HepG2 (cell line): ENCODE results near the gene SEC63. TPM values are rescaled to one million over a fixed set of nuclear protein-coding genes. Genes with fewer than 3 reads are reported as not detected.
A peak's percentile ranks its signal among the peaks of the same experiment; 100 is the strongest.

Experiments used
- ARNT2 ChIP-seq: sonication (generic); formaldehyde crosslinking; IDR thresholded peaks from 2 replicates; pipeline ENCODE4 v1.8.0; 2022; ENCODE audit warnings: mild to moderate bottlenecking, low read depth, missing genetic modification reagents, moderate library complexity
- ATAD3A ChIP-seq: sonication (generic); formaldehyde crosslinking; IDR thresholded peaks from 2 replicates; pipeline ENCODE4 v1.4.0; 2020; ENCODE audit warnings: missing genetic modification reagents
- GFI1 ChIP-seq: sonication (generic); formaldehyde crosslinking; IDR thresholded peaks from 2 replicates; pipeline ENCODE4 v1.5.0; 2020; ENCODE audit warnings: missing genetic modification reagents, mild to moderate bottlenecking, borderline replicate concordance
- GTF3A ChIP-seq: sonication (generic); formaldehyde crosslinking; conservative IDR thresholded peaks from 2 replicates; pipeline ENCODE4 v1.4.0; 2020; ENCODE audit warnings: mild to moderate bottlenecking, missing genetic modification reagents
- HNRNPH1 ChIP-seq: fragments of 200-400 bp; formaldehyde crosslinking; optimal IDR thresholded peaks from 2 replicates; pipeline ENCODE3; 2017; ENCODE audit warnings: mild to moderate bottlenecking, low read depth, low read length
- MYC ChIP-seq: sonication (generic); formaldehyde crosslinking; IDR thresholded peaks from 2 replicates; pipeline ENCODE4 v1.9.0; 2021; ENCODE audit warnings: missing genetic modification reagents, borderline replicate concordance
- NKX3-1 ChIP-seq: sonication (generic); formaldehyde crosslinking; IDR thresholded peaks from 2 replicates; pipeline ENCODE4 v1.5.0; 2020; ENCODE audit warnings: missing genetic modification reagents
- PPARG ChIP-seq: conservative IDR thresholded peaks from 2 replicates; pipeline ENCODE4 v1.6.1; 2016; ENCODE audit warnings: missing biosample characterization, missing genetic modification reagents
- REPIN1 ChIP-seq: sonication (generic); formaldehyde crosslinking; IDR thresholded peaks from 2 replicates; pipeline ENCODE4 v1.8.0; 2022; ENCODE audit warnings: missing genetic modification reagents, low read depth, mild to moderate bottlenecking, borderline replicate concordance
- SAFB2 ChIP-seq: sonication (generic); formaldehyde crosslinking; IDR thresholded peaks from 2 replicates; pipeline ENCODE4 v1.5.1; 2020; ENCODE audit warnings: missing genetic modification reagents, low read depth, mild to moderate bottlenecking, borderline replicate concordance
- SMAD1 ChIP-seq: sonication (generic); formaldehyde crosslinking; IDR thresholded peaks from 2 replicates; pipeline ENCODE4 v1.4.0; 2020; ENCODE audit warnings: missing genetic modification reagents, low read depth, mild to moderate bottlenecking, borderline replicate concordance
- TCF7L2 ChIP-seq: IDR thresholded peaks from 2 replicates; pipeline ENCODE4 v1.6.1; 2011; ENCODE audit warnings: mild to moderate bottlenecking, low read depth, low read length, moderate library complexity
- THAP11 ChIP-seq: IDR thresholded peaks from 2 replicates; pipeline ENCODE4 v1.6.1; 2016; ENCODE audit warnings: missing biosample characterization, missing genetic modification reagents
- XBP1 ChIP-seq: sonication (generic); formaldehyde crosslinking; IDR thresholded peaks from 2 replicates; pipeline ENCODE4 v1.5.0; 2020; ENCODE audit warnings: missing genetic modification reagents
- ZFP90 ChIP-seq: sonication (generic); formaldehyde crosslinking; IDR thresholded peaks from 2 replicates; pipeline ENCODE4 v1.8.0; 2022; ENCODE audit warnings: missing genetic modification reagents, mild to moderate bottlenecking, inconsistent platforms, borderline replicate concordance
- ZNF768 ChIP-seq: sonication (generic); formaldehyde crosslinking; IDR thresholded peaks from 2 replicates; pipeline ENCODE4 v1.4.0; 2020; ENCODE audit warnings: missing genetic modification reagents
- polyA plus RNA-seq, 8 experiments: library from polyadenylated mRNA; depleted of rRNA in 3 of 8; stranded (reverse) in 7 of 8; unstranded in 1 of 8; fragments of >200 nt; fragmentation: Illumina TruSeq in 4 of 8; extraction: Trizol in 4 of 8; gene quantifications; 2 replicates each; pipeline versions ENCODE4 v1.2.1 to v1.2.3, GENCODE V29; 2011 to 2016; ENCODE audit warnings: low read depth in 4 of 8, missing spikeins in 1 of 8, mixed read lengths in 1 of 8; ENCODE audit not compliant: insufficient read depth in 1 of 8
- total RNA-seq, 5 experiments: library from RNA; depleted of rRNA; stranded (reverse); fragments of >200 nt; fragmentation: Illumina TruSeq; extraction: Trizol; gene quantifications; 2 replicates each; pipeline ENCODE4 v1.2.3, GENCODE V29; 2016; ENCODE audit warnings: low read depth in 1 of 5
- TF ChIP-seq, protein P1 (sequence below): sonication (generic); formaldehyde crosslinking; IDR thresholded peaks from 2 replicates; pipeline ENCODE4 v1.5.0; 2020; ENCODE audit warnings: missing genetic modification reagents
- TF ChIP-seq, protein P2 (sequence below): sonication (generic); formaldehyde crosslinking; IDR thresholded peaks from 2 replicates; pipeline ENCODE4 v1.5.1; 2020; ENCODE audit warnings: mild to moderate bottlenecking, missing genetic modification reagents, moderate library complexity
- TF ChIP-seq, protein P3 (sequence below), 2 experiments: fragments of 450-650 bp in 1 of 2; sonication (generic) in 1 of 2; formaldehyde crosslinking; IDR thresholded peaks; 2 replicates each; pipeline versions ENCODE4 v1.5.0 to v1.8.0; 2020 to 2022; ENCODE audit warnings: mild to moderate bottlenecking in 1 of 2, missing genetic modification reagents in 1 of 2
- TF ChIP-seq, protein P4 (sequence below): sonication (generic); formaldehyde crosslinking; IDR thresholded peaks from 2 replicates; pipeline ENCODE4 v1.9.0; 2022; ENCODE audit warnings: low read depth, missing genetic modification reagents
- TF ChIP-seq, protein P5 (sequence below): IDR thresholded peaks from 2 replicates; pipeline ENCODE4 v1.4.0; 2020; ENCODE audit warnings: mild to moderate bottlenecking, missing genetic modification reagents

SEC63 gene
- total and polyA plus RNA-seq, 2 of the 13 experiments (the other 11 are each of a cell fraction or from before 2014, with no cell fraction given): 20.2 to 45.9 TPM

DNA sequence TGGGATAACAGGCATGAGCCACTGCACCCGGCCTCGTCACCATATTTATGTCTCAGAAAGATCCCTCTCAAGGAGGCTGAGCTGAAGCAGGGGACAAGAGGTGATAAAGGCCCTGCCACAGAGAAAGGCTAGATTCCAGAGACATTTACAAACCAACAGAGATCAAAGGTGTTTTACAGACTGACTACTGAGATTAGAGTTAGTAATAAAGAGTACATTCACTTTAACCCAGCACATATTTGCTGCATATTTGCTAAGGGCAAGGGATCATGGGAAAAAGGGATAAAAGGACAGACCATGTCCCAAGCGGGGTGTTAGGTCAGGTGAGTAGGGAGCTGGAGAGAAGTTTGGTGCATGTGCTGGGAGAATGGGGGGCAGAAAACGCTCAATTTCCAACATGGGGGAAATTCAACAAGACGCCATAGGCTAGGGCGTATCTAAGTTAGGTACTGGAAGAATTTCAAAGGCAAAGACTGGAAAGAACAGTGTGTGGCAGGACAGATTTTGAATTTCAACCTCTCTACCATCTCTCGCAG lies 43.8 kb upstream of the SEC63 start (continued):
- TF ChIP-seq GFI1 (CRISPR knock-in tag) (peak; percentile 94), XBP1 (no peak), GTF3A (CRISPR knock-in tag) (no peak), MYC (no peak), SAFB2 (CRISPR knock-in tag) (no peak), SMAD1 (no peak), THAP11 (CRISPR knock-in tag) (peak; percentile 55), ATAD3A (CRISPR knock-in tag) (no peak), NKX3-1 (CRISPR knock-in tag) (no peak), ZFP90 (no peak), TCF7L2 (no peak), PPARG (CRISPR knock-in tag) (0 out of 2 replicates have a peak, but pooled peaks have one; percentile 40), REPIN1 (CRISPR knock-in tag) (peak; percentile 50; the same call in 1 of the 2 replicates), HNRNPH1 (no peak), ARNT2 (CRISPR knock-in tag) (no peak), ZNF768 (CRISPR knock-in tag) (no peak)
- TF ChIP-seq, protein P1, sequence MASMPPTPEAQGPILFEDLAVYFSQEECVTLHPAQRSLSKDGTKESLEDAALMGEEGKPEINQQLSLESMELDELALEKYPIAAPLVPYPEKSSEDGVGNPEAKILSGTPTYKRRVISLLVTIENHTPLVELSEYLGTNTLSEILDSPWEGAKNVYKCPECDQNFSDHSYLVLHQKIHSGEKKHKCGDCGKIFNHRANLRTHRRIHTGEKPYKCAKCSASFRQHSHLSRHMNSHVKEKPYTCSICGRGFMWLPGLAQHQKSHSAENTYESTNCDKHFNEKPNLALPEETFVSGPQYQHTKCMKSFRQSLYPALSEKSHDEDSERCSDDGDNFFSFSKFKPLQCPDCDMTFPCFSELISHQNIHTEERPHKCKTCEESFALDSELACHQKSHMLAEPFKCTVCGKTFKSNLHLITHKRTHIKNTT (CRISPR knock-in tag): no peak
- TF ChIP-seq, protein P2, sequence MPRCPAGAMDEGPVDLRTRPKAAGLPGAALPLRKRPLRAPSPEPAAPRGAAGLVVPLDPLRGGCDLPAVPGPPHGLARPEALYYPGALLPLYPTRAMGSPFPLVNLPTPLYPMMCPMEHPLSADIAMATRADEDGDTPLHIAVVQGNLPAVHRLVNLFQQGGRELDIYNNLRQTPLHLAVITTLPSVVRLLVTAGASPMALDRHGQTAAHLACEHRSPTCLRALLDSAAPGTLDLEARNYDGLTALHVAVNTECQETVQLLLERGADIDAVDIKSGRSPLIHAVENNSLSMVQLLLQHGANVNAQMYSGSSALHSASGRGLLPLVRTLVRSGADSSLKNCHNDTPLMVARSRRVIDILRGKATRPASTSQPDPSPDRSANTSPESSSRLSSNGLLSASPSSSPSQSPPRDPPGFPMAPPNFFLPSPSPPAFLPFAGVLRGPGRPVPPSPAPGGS (CRISPR knock-in tag): 0 out of 2 replicates have a peak, but pooled peaks have one; percentile 26
- TF ChIP-seq, protein P3, sequence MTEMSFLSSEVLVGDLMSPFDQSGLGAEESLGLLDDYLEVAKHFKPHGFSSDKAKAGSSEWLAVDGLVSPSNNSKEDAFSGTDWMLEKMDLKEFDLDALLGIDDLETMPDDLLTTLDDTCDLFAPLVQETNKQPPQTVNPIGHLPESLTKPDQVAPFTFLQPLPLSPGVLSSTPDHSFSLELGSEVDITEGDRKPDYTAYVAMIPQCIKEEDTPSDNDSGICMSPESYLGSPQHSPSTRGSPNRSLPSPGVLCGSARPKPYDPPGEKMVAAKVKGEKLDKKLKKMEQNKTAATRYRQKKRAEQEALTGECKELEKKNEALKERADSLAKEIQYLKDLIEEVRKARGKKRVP (CRISPR knock-in tag; IDR thresholded peaks at IDR 0.05): 0 out of 4 replicates have a peak, but pooled peaks of 1 of the 2 experiments have one; percentile 16
- TF ChIP-seq, protein P4, sequence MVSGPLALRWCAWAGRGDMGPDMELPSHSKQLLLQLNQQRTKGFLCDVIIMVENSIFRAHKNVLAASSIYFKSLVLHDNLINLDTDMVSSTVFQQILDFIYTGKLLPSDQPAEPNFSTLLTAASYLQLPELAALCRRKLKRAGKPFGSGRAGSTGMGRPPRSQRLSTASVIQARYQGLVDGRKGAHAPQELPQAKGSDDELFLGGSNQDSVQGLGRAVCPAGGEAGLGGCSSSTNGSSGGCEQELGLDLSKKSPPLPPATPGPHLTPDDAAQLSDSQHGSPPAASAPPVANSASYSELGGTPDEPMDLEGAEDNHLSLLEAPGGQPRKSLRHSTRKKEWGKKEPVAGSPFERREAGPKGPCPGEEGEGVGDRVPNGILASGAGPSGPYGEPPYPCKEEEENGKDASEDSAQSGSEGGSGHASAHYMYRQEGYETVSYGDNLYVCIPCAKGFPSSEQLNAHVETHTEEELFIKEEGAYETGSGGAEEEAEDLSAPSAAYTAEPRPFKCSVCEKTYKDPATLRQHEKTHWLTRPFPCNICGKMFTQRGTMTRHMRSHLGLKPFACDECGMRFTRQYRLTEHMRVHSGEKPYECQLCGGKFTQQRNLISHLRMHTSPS: no peak
- TF ChIP-seq, protein P5, sequence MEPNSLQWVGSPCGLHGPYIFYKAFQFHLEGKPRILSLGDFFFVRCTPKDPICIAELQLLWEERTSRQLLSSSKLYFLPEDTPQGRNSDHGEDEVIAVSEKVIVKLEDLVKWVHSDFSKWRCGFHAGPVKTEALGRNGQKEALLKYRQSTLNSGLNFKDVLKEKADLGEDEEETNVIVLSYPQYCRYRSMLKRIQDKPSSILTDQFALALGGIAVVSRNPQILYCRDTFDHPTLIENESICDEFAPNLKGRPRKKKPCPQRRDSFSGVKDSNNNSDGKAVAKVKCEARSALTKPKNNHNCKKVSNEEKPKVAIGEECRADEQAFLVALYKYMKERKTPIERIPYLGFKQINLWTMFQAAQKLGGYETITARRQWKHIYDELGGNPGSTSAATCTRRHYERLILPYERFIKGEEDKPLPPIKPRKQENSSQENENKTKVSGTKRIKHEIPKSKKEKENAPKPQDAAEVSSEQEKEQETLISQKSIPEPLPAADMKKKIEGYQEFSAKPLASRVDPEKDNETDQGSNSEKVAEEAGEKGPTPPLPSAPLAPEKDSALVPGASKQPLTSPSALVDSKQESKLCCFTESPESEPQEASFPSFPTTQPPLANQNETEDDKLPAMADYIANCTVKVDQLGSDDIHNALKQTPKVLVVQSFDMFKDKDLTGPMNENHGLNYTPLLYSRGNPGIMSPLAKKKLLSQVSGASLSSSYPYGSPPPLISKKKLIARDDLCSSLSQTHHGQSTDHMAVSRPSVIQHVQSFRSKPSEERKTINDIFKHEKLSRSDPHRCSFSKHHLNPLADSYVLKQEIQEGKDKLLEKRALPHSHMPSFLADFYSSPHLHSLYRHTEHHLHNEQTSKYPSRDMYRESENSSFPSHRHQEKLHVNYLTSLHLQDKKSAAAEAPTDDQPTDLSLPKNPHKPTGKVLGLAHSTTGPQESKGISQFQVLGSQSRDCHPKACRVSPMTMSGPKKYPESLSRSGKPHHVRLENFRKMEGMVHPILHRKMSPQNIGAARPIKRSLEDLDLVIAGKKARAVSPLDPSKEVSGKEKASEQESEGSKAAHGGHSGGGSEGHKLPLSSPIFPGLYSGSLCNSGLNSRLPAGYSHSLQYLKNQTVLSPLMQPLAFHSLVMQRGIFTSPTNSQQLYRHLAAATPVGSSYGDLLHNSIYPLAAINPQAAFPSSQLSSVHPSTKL (CRISPR knock-in tag): peak; percentile 72
